SU-DHL-6 (cell line): Measurements from ENCODE around the gene IL36B.

Experiments used
- CTCF ChIP-seq: fragments of 200-600 bp; sonication (generic); IDR thresholded peaks from one replicate; pipeline ENCODE4 v1.5.1; 2017; ENCODE audit warnings: antibody characterized with exemption, mild to moderate bottlenecking, low read length, moderate library complexity; ENCODE audit not compliant: insufficient read depth, poor library complexity, severe bottlenecking
- EZH2phosphoT487 ChIP-seq: fragments of 200-600 bp; sonication (generic), shearing (Covaris generic); conservative IDR thresholded peaks from 2 replicates; pipeline ENCODE4 v1.6.1; 2018; ENCODE audit warnings: mild to moderate bottlenecking, antibody characterized with exemption, low read length, moderate library complexity, mixed read lengths

- no peak for TF ChIP-seq CTCF
- no peak for TF ChIP-seq EZH2phosphoT487
These were observed 19.9 kb downstream of the IL36B start for GRCh38 chr2:113032737-113033136.
